ENCODE measurements around the gene AXL. TPM values are rescaled to one million over a fixed set of nuclear protein-coding genes. Genes with fewer than 3 reads are reported as not detected.
"Not testable (repeated sequence)": the region's sequence is repeated elsewhere in the genome, so short reads cannot be mapped to it uniquely, and the experiment has no call there.

AXL gene
- 0.19 and 0.70 TPM in 2 replicates for total RNA-seq

GRCh38 chr19:41218615-41219507 lies at the start of gene AXL:
Gene AXL, plus strand, starts transcription at chr19:41219223. Its CDS starts 170 bp downstream, at chr19:41219393.
- intact Hi-C loops (cut with micrococcal nuclease) = no loop called here
- Mint-ChIP-seq H3K27me3 (peaks cover 52% of the 10 kb centered on the region), H3K9me3 (no peaks in the 10 kb centered on the region), H3K4me1 (peaks cover 8% of the 10 kb centered on the region), H3K4me3 (no peak within 1 kb of the TSS), H3K27ac (peak within 1 kb of the TSS; percentile 45), H3K36me3 (ENCODE audit: low read depth) (no peaks in the 10 kb centered on the region)
- DNase-seq = no peak

- Mint-ChIP-seq H3K9me3 (no peaks in the 10 kb centered on the region), H3K36me3 (ENCODE audit: low read depth) (no peaks in the 10 kb centered on the region), H3K27me3 (no peaks in the 10 kb centered on the region), H3K27ac (peak overlapping the region; percentile 3), H3K4me3 (no peak overlapping the region), H3K4me1 (peaks cover 11% of the 10 kb centered on the region)
- intact Hi-C loops (cut with micrococcal nuclease) = no loop called here
- DNase-seq = no peak
These were observed 46.5 kb upstream of the AXL start for GRCh38 chr19:41172297-41173164.

- no peak overlapping the region for H3K27ac Mint-ChIP-seq
- no peaks in the 10 kb centered on the region for H3K27me3 Mint-ChIP-seq
- H3K4me3 Mint-ChIP-seq = no peak overlapping the region
- H3K36me3 Mint-ChIP-seq (ENCODE audit: low read depth) = no peaks in the 10 kb centered on the region
- intact Hi-C loops (cut with micrococcal nuclease) = no loop called here
- H3K9me3 Mint-ChIP-seq = no peaks in the 10 kb centered on the region
- peaks cover 11% of the 10 kb centered on the region for H3K4me1 Mint-ChIP-seq
- no peak for DNase-seq
These were observed 44.6 kb upstream of the AXL start for GRCh38 chr19:41174297-41174928.

GRCh38 chr19:41175801-41176777 lies 42.9 kb upstream of the AXL start:
- H3K27me3 Mint-ChIP-seq = no peaks in the 10 kb centered on the region
- no peaks in the 10 kb centered on the region for H3K9me3 Mint-ChIP-seq
- no peaks in the 10 kb centered on the region for H3K36me3 Mint-ChIP-seq (ENCODE audit: low read depth)
- peak overlapping the region; percentile 69 for H3K27ac Mint-ChIP-seq
- peak; percentile 86 for DNase-seq
- intact Hi-C loops (cut with micrococcal nuclease) = no loop called here
- H3K4me3 Mint-ChIP-seq = peak overlapping the region; percentile 71
- peaks cover 11% of the 10 kb centered on the region for H3K4me1 Mint-ChIP-seq

GRCh38 chr19:41180173-41180572 lies 38.9 kb upstream of the AXL start:
- H3K4me3 Mint-ChIP-seq; H3K27me3 Mint-ChIP-seq; H3K36me3 Mint-ChIP-seq (ENCODE audit: low read depth); H3K27ac Mint-ChIP-seq; H3K9me3 Mint-ChIP-seq; DNase-seq; intact Hi-C loops (cut with micrococcal nuclease): not testable (repeated sequence)
- H3K4me1 Mint-ChIP-seq = peaks cover 14% of the 10 kb centered on the region

GRCh38 chr19:41186971-41187883 lies 31.8 kb upstream of the AXL start:
- H3K27ac Mint-ChIP-seq = no peak overlapping the region
- H3K4me1 Mint-ChIP-seq = peaks cover 6% of the 10 kb centered on the region
- no peak overlapping the region for H3K4me3 Mint-ChIP-seq
- no peaks in the 10 kb centered on the region for H3K9me3 Mint-ChIP-seq
- peaks cover 30% of the 10 kb centered on the region for H3K27me3 Mint-ChIP-seq
- no peaks in the 10 kb centered on the region for H3K36me3 Mint-ChIP-seq (ENCODE audit: low read depth)
- no peak for DNase-seq
- intact Hi-C loops (cut with micrococcal nuclease) = no loop called here

- peaks cover 11% of the 10 kb centered on the region for H3K4me1 Mint-ChIP-seq
- no peak overlapping the region for H3K4me3 Mint-ChIP-seq
- H3K27ac Mint-ChIP-seq = no peak overlapping the region
- no peaks in the 10 kb centered on the region for H3K36me3 Mint-ChIP-seq (ENCODE audit: low read depth)
- peaks cover 36% of the 10 kb centered on the region for H3K27me3 Mint-ChIP-seq
- intact Hi-C loops (cut with micrococcal nuclease) = no loop called here
- DNase-seq = no peak
- H3K9me3 Mint-ChIP-seq = no peaks in the 10 kb centered on the region
These were observed 31.1 kb upstream of the AXL start for GRCh38 chr19:41187884-41188279.

- H3K4me1 Mint-ChIP-seq = peaks cover 15% of the 10 kb centered on the region
- intact Hi-C loops (cut with micrococcal nuclease) = no loop called here
- H3K27ac Mint-ChIP-seq = no peak overlapping the region
These were observed 29.5 kb upstream of the AXL start for GRCh38 chr19:41189425-41190065.

GRCh38 chr19:41192574-41193429 lies 26.2 kb upstream of the AXL start, which contains the start of gene CYP2S1:
Gene CYP2S1, plus strand, starts transcription at chr19:41193219. Its CDS starts 46 bp downstream, at chr19:41193265.
- intact Hi-C loops (cut with micrococcal nuclease) = no loop called here
- Mint-ChIP-seq H3K9me3 (no peaks in the 10 kb centered on the region), H3K27ac (peak within 1 kb of the TSS; percentile 1), H3K36me3 (ENCODE audit: low read depth) (no peaks in the 10 kb centered on the region), H3K27me3 (peaks cover 40% of the 10 kb centered on the region), H3K4me1 (peaks cover 15% of the 10 kb centered on the region), H3K4me3 (peak within 1 kb of the TSS; percentile 59)
- peak; percentile 79 for DNase-seq

More at GRCh38 chr19:41189425-41190065, 29.5 kb upstream of the AXL start:
- Mint-ChIP-seq H3K4me3 (no peak overlapping the region), H3K9me3 (no peaks in the 10 kb centered on the region), H3K36me3 (ENCODE audit: low read depth) (no peaks in the 10 kb centered on the region), H3K27me3 (peaks cover 44% of the 10 kb centered on the region)
- DNase-seq = no peak

- Mint-ChIP-seq H3K4me3 (peak overlapping the region; percentile 59), H3K27me3 (peaks cover 42% of the 10 kb centered on the region), H3K4me1 (peaks cover 15% of the 10 kb centered on the region), H3K36me3 (ENCODE audit: low read depth) (no peaks in the 10 kb centered on the region), H3K27ac (peak overlapping the region; percentile 1), H3K9me3 (no peaks in the 10 kb centered on the region)
- no peak for DNase-seq
- intact Hi-C loops (cut with micrococcal nuclease) = no loop called here
These were observed 25.4 kb upstream of the AXL start for GRCh38 chr19:41193430-41194156.
